Thymus (tissue), 11 donors: Measurements from ENCODE around the gene YY1. TPM values are rescaled to one million over a fixed set of nuclear protein-coding genes. Genes with fewer than 3 reads are reported as not detected.
A peak's percentile ranks its signal among the peaks of the same experiment; 100 is the strongest.

Experiments used
- DNase-seq, 9 donors: peaks; one replicate each; pipeline ENCODE4 v3.0.0-alpha.2; 2013; ENCODE audit warnings: low spot score in 9 of 9, low read depth in 6 of 9, missing footprints in 1 of 9
- H3K27ac ChIP-seq, 2 donors: one replicate each; pipeline ENCODE4 v1.5.1; 2013; ENCODE audit warnings: control low read depth in 1 of 2, low read depth in 1 of 2, low read length in 1 of 2, mild to moderate bottlenecking in 1 of 2, moderate library complexity in 1 of 2
- H3K27me3 ChIP-seq, 2 donors: one replicate each; pipeline ENCODE4 v1.5.1; 2013; ENCODE audit warnings: low read length in 1 of 2; ENCODE audit not compliant: control insufficient read depth in 2 of 2, insufficient read depth in 1 of 2
- H3K36me3 ChIP-seq, 2 donors: one replicate each; pipeline ENCODE4 v1.5.1; 2013; ENCODE audit warnings: low read length in 1 of 2, mild to moderate bottlenecking in 1 of 2, moderate library complexity in 1 of 2; ENCODE audit not compliant: control insufficient read depth in 2 of 2, insufficient read depth in 2 of 2
- H3K4me1 ChIP-seq, 2 donors: one replicate each; pipeline ENCODE4 v1.5.1; 2013; ENCODE audit warnings: low read length in 2 of 2; ENCODE audit not compliant: control insufficient read depth in 2 of 2, insufficient read depth in 2 of 2
- H3K4me3 ChIP-seq, 2 donors: one replicate each; pipeline ENCODE4 v1.5.1; 2013; ENCODE audit warnings: low read length in 2 of 2, control low read depth in 1 of 2, mild to moderate bottlenecking in 1 of 2
- H3K9me3 ChIP-seq, 2 donors: one replicate each; pipeline ENCODE4 v1.5.1; 2013; ENCODE audit warnings: low read length in 1 of 2, mild to moderate bottlenecking in 1 of 2; ENCODE audit not compliant: control insufficient read depth in 2 of 2, insufficient read depth in 1 of 2
- WGBS: extraction: QIAGEN DNeasy Blood & Tissue Kit; methylation state at CpG from one replicate; pipeline ENCODE4 v1.1.7; 2013; 5-methylcytosine and 5-hydroxymethylcytosine counted together
- polyA plus RNA-seq: library from polyadenylated mRNA; stranded (reverse); fragments of 200-250 nt; gene quantifications from one replicate; pipeline ENCODE4 v1.2.3, GENCODE V29; 2013
- total RNA-seq: library from RNA; stranded (reverse); fragments of 120-200 nt; gene quantifications from one replicate; pipeline ENCODE4 v1.2.4, GENCODE V29; 2013
- donor health status: healthy.

The YY1 gene
- total and polyA plus RNA-seq, 2 donors, result 66.7 to 72.3 TPM

- peaks cover 12 to 27% of the 10 kb centered on the region in 2 donors for H3K4me1 ChIP-seq
- no peak overlapping the region for H3K27ac ChIP-seq
- DNase-seq, result no peak
- peaks cover 0 to 12% of the 10 kb centered on the region in 2 donors for H3K9me3 ChIP-seq
- H3K27me3 ChIP-seq, result no peaks in the 10 kb centered on the region
- H3K36me3 ChIP-seq, result no peaks in the 10 kb centered on the region
- WGBS, result 97% methylated on average over 9 of the region's 9 CpGs
- H3K4me3 ChIP-seq, result no peak overlapping the region
Observed at GRCh38 chr14:100211366-100211765, 27.6 kb upstream of the YY1 start.

- no peak for DNase-seq
- peaks cover 0 to 12% of the 10 kb centered on the region in 2 donors for H3K9me3 ChIP-seq
- H3K36me3 ChIP-seq, result no peaks in the 10 kb centered on the region
- H3K4me3 ChIP-seq, result no peak overlapping the region
- peaks cover 12 to 27% of the 10 kb centered on the region in 2 donors for H3K4me1 ChIP-seq
- 97% methylated on average over 7 of the region's 7 CpGs for whole genome bisulfite sequencing
- no peaks in the 10 kb centered on the region for H3K27me3 ChIP-seq
- no peak overlapping the region for H3K27ac ChIP-seq
Observed at GRCh38 chr14:100211893-100212292, 27.1 kb upstream of the YY1 start.

DNA sequence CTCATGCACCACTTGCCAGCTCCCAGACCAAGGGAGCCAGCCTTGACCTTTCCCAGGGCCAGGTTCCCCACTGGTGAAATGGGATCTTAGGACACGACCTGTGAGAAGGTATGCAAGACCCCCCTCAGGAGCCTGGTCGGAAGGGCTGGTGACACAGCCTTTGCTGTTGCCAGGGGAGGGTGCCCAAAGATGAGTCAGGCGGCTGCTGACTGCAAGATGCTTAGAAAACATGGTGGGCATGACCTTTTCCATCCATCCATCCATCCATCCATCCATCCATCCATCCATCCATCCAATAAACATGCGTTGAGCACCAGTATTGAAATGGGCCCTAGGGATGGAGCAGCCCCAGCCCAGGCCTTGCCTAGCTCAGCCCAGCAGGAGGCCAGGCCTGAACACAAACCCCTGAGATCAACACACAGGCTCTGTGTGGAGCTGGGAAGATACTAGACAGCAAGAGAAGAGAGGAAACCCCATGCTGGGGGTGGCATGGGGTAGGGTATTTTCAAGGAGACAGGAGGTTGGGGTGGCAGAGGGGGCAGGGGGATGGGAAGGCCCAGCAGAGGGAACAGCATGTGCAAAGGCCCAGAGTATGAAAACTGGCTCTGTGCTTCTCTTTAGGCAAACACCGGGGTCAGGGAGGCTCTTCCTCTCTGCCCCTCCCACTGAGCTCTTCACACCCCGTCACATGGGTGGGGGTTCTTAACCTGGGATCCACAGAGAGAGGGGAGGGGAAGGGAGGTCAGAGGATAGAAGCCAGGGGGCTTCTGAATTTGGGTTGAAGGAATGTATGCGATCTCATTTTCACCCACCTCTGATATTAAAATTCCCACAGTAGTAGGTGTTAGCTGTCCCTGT is 26.2 kb upstream of the YY1 start:
- peaks cover 0 to 8% of the 10 kb centered on the region in 2 donors for H3K9me3 ChIP-seq
- no peak overlapping the region for H3K4me3 ChIP-seq
- peaks cover 12 to 27% of the 10 kb centered on the region in 2 donors for H3K4me1 ChIP-seq
- no peak for DNase-seq
- 89% methylated on average over 7 of the region's 7 CpGs for WGBS
- no peaks in the 10 kb centered on the region for H3K27me3 ChIP-seq
- H3K27ac ChIP-seq, result peak overlapping the region; percentile 36 to 55
- no peaks in the 10 kb centered on the region for H3K36me3 ChIP-seq

DNA sequence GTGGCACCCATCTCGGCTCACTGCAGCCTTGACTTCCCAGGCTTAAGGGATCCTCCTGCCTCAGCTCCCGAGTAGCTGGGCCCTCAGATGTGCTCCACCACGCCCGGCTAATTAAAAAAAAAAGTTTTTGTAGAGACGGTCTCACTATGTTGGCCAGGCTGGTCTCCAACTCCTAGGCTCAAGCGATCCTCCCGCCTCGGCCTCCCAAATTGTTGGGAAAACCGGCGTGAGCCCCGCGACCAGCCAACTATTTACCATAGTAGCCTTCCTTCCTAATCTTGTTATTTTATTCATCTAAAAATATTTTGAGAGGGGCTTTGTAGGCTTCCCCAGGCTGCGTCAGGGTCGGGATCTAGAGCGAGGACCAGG is 25.4 kb upstream of the YY1 start:
- WGBS, result 56% methylated on average over 15 of the region's 15 CpGs
- peak overlapping the region; percentile 70 to 73 for H3K4me3 ChIP-seq
- H3K36me3 ChIP-seq, result no peaks in the 10 kb centered on the region
- no peak for DNase-seq
- H3K4me1 ChIP-seq, result peaks cover 12 to 27% of the 10 kb centered on the region in 2 donors
- peaks cover 0 to 5% of the 10 kb centered on the region in 2 donors for H3K9me3 ChIP-seq
- H3K27ac ChIP-seq, result peak overlapping the region; percentile 95
- H3K27me3 ChIP-seq, result no peaks in the 10 kb centered on the region

DNA sequence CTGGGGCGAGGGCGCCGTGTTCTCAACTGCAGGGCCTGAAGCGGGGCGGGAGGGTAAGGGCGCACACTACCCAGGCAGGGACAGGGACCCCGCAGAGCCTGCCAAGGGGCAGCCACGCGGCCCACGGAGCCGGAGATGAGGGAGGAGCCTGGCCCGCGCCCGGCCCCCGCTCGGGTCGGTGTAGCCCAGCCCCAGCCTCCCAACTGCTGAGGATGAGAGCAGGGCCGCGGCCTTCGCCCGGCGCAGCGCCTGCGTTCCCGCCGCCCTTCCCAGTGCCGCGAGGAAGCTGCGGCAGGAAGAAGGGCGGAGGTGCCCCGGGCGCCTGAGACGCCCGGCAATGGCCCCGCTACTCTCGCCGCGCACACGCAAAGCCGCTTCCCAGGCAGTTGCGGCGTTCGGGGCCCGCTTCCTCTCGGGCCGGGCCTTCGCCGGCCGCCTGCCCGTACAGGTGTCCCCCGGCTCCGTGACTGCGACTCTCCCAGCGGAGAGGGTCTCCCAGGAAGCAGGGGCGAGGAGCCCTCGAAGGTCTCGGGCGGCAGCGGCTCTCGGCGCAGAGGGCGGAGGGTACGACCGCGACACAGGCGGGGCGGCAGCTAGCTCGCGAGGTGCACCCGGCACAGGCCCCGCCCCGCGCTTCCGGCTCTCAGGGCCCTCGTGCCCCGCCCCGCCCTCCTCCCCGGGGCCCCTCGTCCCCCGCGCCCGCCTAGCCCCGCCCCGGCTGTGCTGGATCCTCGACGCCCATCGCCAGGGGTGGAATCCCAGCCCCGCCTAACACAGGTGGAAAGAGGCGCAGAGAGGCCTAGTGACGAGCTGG is 24.8 kb upstream of the YY1 start:
- no peaks in the 10 kb centered on the region for H3K27me3 ChIP-seq
- WGBS, result 1% methylated on average over 90 of the region's 90 CpGs
- DNase-seq, result peak in 8 of 9 donors; percentile 79 to 96 (median 92)
- H3K36me3 ChIP-seq, result no peaks in the 10 kb centered on the region
- peaks cover 0 to 5% of the 10 kb centered on the region in 2 donors for H3K9me3 ChIP-seq
- H3K27ac ChIP-seq, result peak overlapping the region; percentile 95
- H3K4me3 ChIP-seq, result peak overlapping the region; percentile 70 to 73
- peaks cover 12 to 27% of the 10 kb centered on the region in 2 donors for H3K4me1 ChIP-seq

GRCh38 chr14:100214770-100215083 is 24.2 kb upstream of the YY1 start:
- H3K9me3 ChIP-seq, result peaks cover 0 to 5% of the 10 kb centered on the region in 2 donors
- H3K4me3 ChIP-seq, result peak overlapping the region; percentile 35 to 73
- peaks cover 12 to 31% of the 10 kb centered on the region in 2 donors for H3K4me1 ChIP-seq
- no peaks in the 10 kb centered on the region for H3K36me3 ChIP-seq
- WGBS, result 40% methylated on average over 12 of the region's 12 CpGs
- no peaks in the 10 kb centered on the region for H3K27me3 ChIP-seq
- peak overlapping the region; percentile 77 to 95 for H3K27ac ChIP-seq
- DNase-seq, result no peak

GRCh38 chr14:100215330-100215885 is 23.5 kb upstream of the YY1 start:
- Histone ChIP-seq H3K36me3 (no peaks in the 10 kb centered on the region), H3K4me3 (no peak overlapping the region), H3K4me1 (peaks cover 12 to 33% of the 10 kb centered on the region in 2 donors), H3K27ac (peak overlapping the region in 1 of 2 donors; percentile 25), H3K27me3 (no peaks in the 10 kb centered on the region), H3K9me3 (peaks cover 0 to 5% of the 10 kb centered on the region in 2 donors)
- 98% methylated on average over 12 of the region's 12 CpGs for WGBS
- DNase-seq, result no peak

DNA sequence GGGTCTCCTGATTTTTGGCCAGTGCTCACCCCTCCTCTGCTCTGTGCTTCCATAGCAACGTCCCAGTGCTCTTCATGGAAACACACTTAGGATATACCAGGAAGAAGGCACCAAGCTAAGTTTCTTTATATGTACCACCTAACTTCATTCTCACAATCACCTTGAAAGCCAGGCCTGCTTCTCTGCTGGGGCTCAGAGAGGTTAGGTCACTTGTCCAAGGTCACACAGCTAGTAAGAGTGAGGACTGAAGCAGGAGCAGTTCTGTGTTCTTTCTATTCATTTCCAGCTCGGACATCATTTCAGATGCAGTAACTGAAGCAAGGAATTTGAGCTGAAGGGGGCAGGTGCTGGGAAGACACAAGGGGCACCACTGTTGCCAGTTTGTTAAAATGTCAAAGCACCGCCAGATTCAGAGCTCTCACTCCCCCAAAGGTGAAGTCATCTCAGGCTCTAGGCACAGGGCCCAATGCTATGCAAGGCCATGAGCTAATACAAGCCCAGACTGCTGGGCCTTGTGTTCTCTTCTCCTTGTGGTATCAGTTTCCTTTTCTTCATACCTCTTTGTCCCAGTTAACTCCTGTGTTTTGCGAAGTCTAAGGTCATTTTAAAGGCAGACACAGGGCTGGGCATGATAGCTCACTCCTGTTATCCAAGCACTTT is 19.7 kb upstream of the YY1 start:
- Histone ChIP-seq H3K27me3 (no peaks in the 10 kb centered on the region), H3K4me1 (peaks cover 29 to 55% of the 10 kb centered on the region in 2 donors), H3K27ac (no peak overlapping the region), H3K9me3 (no peaks in the 10 kb centered on the region), H3K36me3 (no peaks in the 10 kb centered on the region), H3K4me3 (no peak overlapping the region)
- DNase-seq, result no peak
- 93% methylated on average over 4 of the region's 4 CpGs for WGBS
